Trophoblast cell (in vitro differentiated cells and primary cell): ENCODE measurements around the gene UVRAG.

Source experiments
- DNase-seq, 2 donors: peaks; one replicate each; pipeline ENCODE4 v3.0.0-alpha.2; 2016
- H2AFZ ChIP-seq: 2 replicates; pipeline ENCODE4 v1.6.1; 2013; ENCODE audit warnings: low read length, moderate library complexity, mild to moderate bottlenecking; ENCODE audit not compliant: insufficient read depth, poor library complexity
- H2AK5ac ChIP-seq: 2 replicates; pipeline ENCODE4 v1.6.1; 2013; ENCODE audit warnings: mild to moderate bottlenecking, low read length
- H2BK120ac ChIP-seq: 2 replicates; pipeline ENCODE4 v1.6.1; 2013; ENCODE audit warnings: low read length, mild to moderate bottlenecking, moderate library complexity; ENCODE audit not compliant: insufficient read depth, poor library complexity
- H2BK12ac ChIP-seq: 2 replicates; pipeline ENCODE4 v1.6.1; 2013; ENCODE audit warnings: mild to moderate bottlenecking, low read length, moderate library complexity
- H2BK5ac ChIP-seq: 2 replicates; pipeline ENCODE4 v1.6.1; 2013; ENCODE audit warnings: low read length, low read depth, moderate library complexity, mild to moderate bottlenecking; ENCODE audit not compliant: poor library complexity
- H3K14ac ChIP-seq: 2 replicates; pipeline ENCODE4 v1.6.1; 2013; ENCODE audit warnings: mild to moderate bottlenecking, low read length
- H3K18ac ChIP-seq: 2 replicates; pipeline ENCODE4 v1.6.1; 2013; ENCODE audit warnings: mild to moderate bottlenecking, low read length
- H3K23ac ChIP-seq: 2 replicates; pipeline ENCODE4 v1.6.1; 2013; ENCODE audit warnings: low read length
- H3K27ac ChIP-seq: 2 replicates; pipeline ENCODE4 v1.5.1; 2013; ENCODE audit warnings: low read depth, mild to moderate bottlenecking, inconsistent platforms, low read length, moderate library complexity
- H3K27me3 ChIP-seq: 2 replicates; pipeline ENCODE4 v1.6.1; 2013; ENCODE audit warnings: inconsistent platforms, mild to moderate bottlenecking, low read length, moderate library complexity; ENCODE audit not compliant: insufficient read depth
- H3K36me3 ChIP-seq, 2 experiments: 1 replicate in 1 of 2; 2 replicates in 1 of 2; pipeline ENCODE4 v1.6.1; 2013; ENCODE audit warnings: low read length in 2 of 2, mild to moderate bottlenecking in 2 of 2, moderate library complexity in 1 of 2; ENCODE audit not compliant: insufficient read depth in 2 of 2, control insufficient read depth in 1 of 2
- H3K4ac ChIP-seq: 2 replicates; pipeline ENCODE4 v1.6.1; 2013; ENCODE audit warnings: low read depth, mild to moderate bottlenecking, low read length, moderate library complexity
- H3K4me1 ChIP-seq, 2 experiments: 1 replicate in 1 of 2; 2 replicates in 1 of 2; pipeline ENCODE4 v1.6.1; 2013; ENCODE audit warnings: low read length in 2 of 2, mild to moderate bottlenecking in 2 of 2, moderate library complexity in 1 of 2; ENCODE audit not compliant: insufficient read depth in 2 of 2, control insufficient read depth in 1 of 2
- H3K4me2 ChIP-seq: 2 replicates; pipeline ENCODE4 v1.6.1; 2013; ENCODE audit warnings: inconsistent platforms, mild to moderate bottlenecking, low read length, moderate library complexity
- H3K4me3 ChIP-seq: 2 replicates; pipeline ENCODE4 v1.5.1; 2013; ENCODE audit warnings: mild to moderate bottlenecking, low read depth, low read length, inconsistent platforms
- H3K79me1 ChIP-seq: one replicate; pipeline ENCODE4 v1.6.1; 2013; ENCODE audit warnings: low read length
- H3K79me2 ChIP-seq: 2 replicates; pipeline ENCODE4 v1.6.1; 2013; ENCODE audit warnings: low read length, mild to moderate bottlenecking; ENCODE audit not compliant: control insufficient read depth, insufficient read depth, poor library complexity
- H3K9ac ChIP-seq: 2 replicates; pipeline ENCODE4 v1.6.1; 2013; ENCODE audit warnings: mild to moderate bottlenecking, low read length
- H3K9me3 ChIP-seq: 2 replicates; pipeline ENCODE4 v1.6.1; 2013; ENCODE audit warnings: low read depth, mild to moderate bottlenecking, control low read depth, inconsistent platforms, low read length; ENCODE audit not compliant: insufficient read depth
- H4K12ac ChIP-seq: 2 replicates; pipeline ENCODE4 v1.6.1; 2013; ENCODE audit warnings: low read depth, mild to moderate bottlenecking, low read length, moderate library complexity
- H4K8ac ChIP-seq: 2 replicates; pipeline ENCODE4 v1.6.1; 2013; ENCODE audit warnings: low read depth, mild to moderate bottlenecking, low read length, moderate library complexity
- H4K91ac ChIP-seq: one replicate; pipeline ENCODE4 v1.6.1; 2013; ENCODE audit warnings: low read depth, mild to moderate bottlenecking, low read length, moderate library complexity
- WGBS: extraction: QIAGEN DNeasy Blood & Tissue Kit; methylation state at CpG from one replicate; pipeline ENCODE4 v1.1.7; 2013; ENCODE audit warnings: missing lambda C conversion rate; ENCODE audit not compliant: insufficient read length, insufficient coverage; ENCODE audit errors: extremely low coverage; 5-methylcytosine and 5-hydroxymethylcytosine counted together

The UVRAG gene

GRCh38 chr11:76185931-76186401 is 371.0 kb downstream of the UVRAG start:
- H3K23ac ChIP-seq = no peak overlapping the region
- no peak overlapping the region for H3K4me3 ChIP-seq
- H3K27me3 ChIP-seq = no peaks in the 10 kb centered on the region
- no peak for DNase-seq
- no peak overlapping the region for H3K27ac ChIP-seq
- H4K8ac ChIP-seq = no peak overlapping the region
- no peak overlapping the region for H3K18ac ChIP-seq
- H2BK120ac ChIP-seq = no peak overlapping the region
- no peaks in the 10 kb centered on the region for H3K79me2 ChIP-seq
- H3K36me3 ChIP-seq = peaks cover 0 to 2% of the 10 kb centered on the region in 2 experiments
- no peaks in the 10 kb centered on the region for H3K9me3 ChIP-seq
- no peak overlapping the region for H3K9ac ChIP-seq
- H3K4me2 ChIP-seq = no peak overlapping the region
- peaks cover 14 to 15% of the 10 kb centered on the region in 2 experiments for H3K4me1 ChIP-seq
- H4K91ac ChIP-seq = no peak overlapping the region
- H2AFZ ChIP-seq = no peak overlapping the region
- no peak overlapping the region for H3K4ac ChIP-seq
- no peak overlapping the region for H3K14ac ChIP-seq
- no peak overlapping the region for H4K12ac ChIP-seq
- no CpG with 5 or more reads among the region's 15 CpGs for WGBS
- no peak overlapping the region for H2BK5ac ChIP-seq
- H2BK12ac ChIP-seq = no peak overlapping the region
- H2AK5ac ChIP-seq = no peak overlapping the region
- H3K79me1 ChIP-seq = peaks cover 8% of the 10 kb centered on the region

DNA sequence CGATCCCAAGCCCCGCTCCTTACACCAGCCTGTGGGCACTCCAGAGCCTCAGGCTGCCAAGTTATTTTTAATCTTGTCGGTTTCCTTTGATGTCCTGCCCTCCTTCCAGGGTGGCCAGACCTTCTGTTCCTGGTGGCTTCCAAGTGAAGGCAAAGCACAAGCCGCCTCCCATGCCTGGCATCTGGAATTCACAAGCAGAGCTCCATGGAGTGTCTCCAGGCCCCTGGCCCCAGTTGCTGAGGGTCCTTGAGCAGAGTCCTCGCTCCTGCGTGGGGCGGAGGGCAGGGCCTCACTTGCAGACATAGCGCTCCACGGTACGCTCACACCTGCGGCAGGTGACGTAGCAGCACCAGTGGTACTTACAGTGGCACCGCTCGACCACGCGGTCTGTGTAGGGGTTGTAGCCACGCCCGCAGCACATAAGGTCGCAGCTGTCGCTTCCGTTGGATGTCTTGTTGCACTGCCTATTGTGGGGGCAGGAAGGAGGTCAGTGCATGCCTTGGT is 371.8 kb downstream of the UVRAG start:
- H3K27me3 ChIP-seq = no peaks in the 10 kb centered on the region
- no peaks in the 10 kb centered on the region for H3K9me3 ChIP-seq
- no peak overlapping the region for H4K91ac ChIP-seq
- H3K36me3 ChIP-seq = peaks cover 0 to 2% of the 10 kb centered on the region in 2 experiments
- H3K14ac ChIP-seq = no peak overlapping the region
- H3K4me1 ChIP-seq = peaks cover 14 to 15% of the 10 kb centered on the region in 2 experiments
- no peak overlapping the region for H3K23ac ChIP-seq
- no peak overlapping the region for H3K27ac ChIP-seq
- H3K79me1 ChIP-seq = peaks cover 8% of the 10 kb centered on the region
- H3K9ac ChIP-seq = no peak overlapping the region
- H2AFZ ChIP-seq = no peak overlapping the region
- no peak overlapping the region for H3K4me2 ChIP-seq
- no peak overlapping the region for H2BK12ac ChIP-seq
- no peak overlapping the region for H4K12ac ChIP-seq
- H2BK5ac ChIP-seq = no peak overlapping the region
- no peak overlapping the region for H3K4me3 ChIP-seq
- H4K8ac ChIP-seq = no peak overlapping the region
- no CpG with 5 or more reads among the region's 21 CpGs for WGBS
- no peak overlapping the region for H2BK120ac ChIP-seq
- no peak overlapping the region for H2AK5ac ChIP-seq
- H3K4ac ChIP-seq = no peak overlapping the region
- no peak overlapping the region for H3K18ac ChIP-seq
- no peaks in the 10 kb centered on the region for H3K79me2 ChIP-seq
- no peak for DNase-seq

DNA sequence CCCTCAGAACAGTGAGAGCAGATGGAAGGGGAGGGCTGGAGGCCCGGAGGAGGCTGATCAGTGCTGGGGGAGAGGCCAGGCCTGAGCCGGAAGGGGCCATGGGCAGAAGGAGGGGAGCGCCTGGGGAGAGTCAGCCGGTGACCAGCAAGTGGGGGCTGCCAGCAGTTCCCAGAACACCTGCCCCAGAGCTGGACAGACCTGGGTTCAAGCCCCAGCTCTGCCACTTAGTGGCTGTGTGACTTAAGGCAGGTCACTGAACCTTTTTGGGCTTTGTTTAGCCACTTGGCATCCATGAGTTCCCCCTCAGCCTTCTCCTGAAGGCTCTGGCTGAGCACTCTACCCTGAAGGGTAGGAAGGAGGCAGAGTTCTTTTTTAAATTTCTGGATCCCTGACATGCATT is 373.9 kb downstream of the UVRAG start:
- no peaks in the 10 kb centered on the region for H3K79me2 ChIP-seq
- H3K18ac ChIP-seq = no peak overlapping the region
- no peak overlapping the region for H2BK5ac ChIP-seq
- no peak overlapping the region for H3K4ac ChIP-seq
- no peak overlapping the region for H3K4me3 ChIP-seq
- no peaks in the 10 kb centered on the region for H3K27me3 ChIP-seq
- no peak overlapping the region for H2BK12ac ChIP-seq
- no CpG with 5 or more reads among the region's 4 CpGs for WGBS
- H3K9me3 ChIP-seq = no peaks in the 10 kb centered on the region
- H3K23ac ChIP-seq = no peak overlapping the region
- peaks cover 0 to 2% of the 10 kb centered on the region in 2 experiments for H3K36me3 ChIP-seq
- H4K91ac ChIP-seq = no peak overlapping the region
- H3K9ac ChIP-seq = no peak overlapping the region
- peaks cover 8% of the 10 kb centered on the region for H3K79me1 ChIP-seq
- no peak overlapping the region for H4K8ac ChIP-seq
- H3K4me1 ChIP-seq = peaks cover 12 to 15% of the 10 kb centered on the region in 2 experiments
- no peak overlapping the region for H2BK120ac ChIP-seq
- no peak for DNase-seq
- H3K4me2 ChIP-seq = no peak overlapping the region
- no peak overlapping the region for H3K14ac ChIP-seq
- H4K12ac ChIP-seq = no peak overlapping the region
- H2AFZ ChIP-seq = no peak overlapping the region
- H2AK5ac ChIP-seq = no peak overlapping the region
- no peak overlapping the region for H3K27ac ChIP-seq

GRCh38 chr11:76189682-76190081 is 374.7 kb downstream of the UVRAG start:
- Histone ChIP-seq H3K36me3 (peaks cover 0 to 2% of the 10 kb centered on the region in 2 experiments), H3K23ac (no peak overlapping the region), H3K4me1 (peaks cover 5 to 7% of the 10 kb centered on the region in 2 experiments), H3K9me3 (no peaks in the 10 kb centered on the region), H3K4ac (no peak overlapping the region), H2BK12ac (no peak overlapping the region), H3K4me2 (no peak overlapping the region), H3K79me2 (no peaks in the 10 kb centered on the region), H3K9ac (no peak overlapping the region), H3K18ac (no peak overlapping the region), H2AK5ac (no peak overlapping the region), H3K4me3 (no peak overlapping the region), H4K12ac (no peak overlapping the region), H2BK5ac (no peak overlapping the region), H3K14ac (no peak overlapping the region), H2AFZ (no peak overlapping the region), H4K8ac (no peak overlapping the region), H4K91ac (no peak overlapping the region), H3K27me3 (no peaks in the 10 kb centered on the region), H3K27ac (no peak overlapping the region), H2BK120ac (no peak overlapping the region), H3K79me1 (peaks cover 3% of the 10 kb centered on the region)
- no CpG with 5 or more reads among the region's 6 CpGs for WGBS
- DNase-seq = no peak
